SHP77 treated with DMSO at 0.1 percent for 48 hours (cell line): ENCODE results near the gene HEATR5B.

Experiments used
- DNase-seq: peaks from one replicate; lab custom pipeline; 2025; lab: John Stamatoyannopoulos, UW

HEATR5B gene

DNA sequence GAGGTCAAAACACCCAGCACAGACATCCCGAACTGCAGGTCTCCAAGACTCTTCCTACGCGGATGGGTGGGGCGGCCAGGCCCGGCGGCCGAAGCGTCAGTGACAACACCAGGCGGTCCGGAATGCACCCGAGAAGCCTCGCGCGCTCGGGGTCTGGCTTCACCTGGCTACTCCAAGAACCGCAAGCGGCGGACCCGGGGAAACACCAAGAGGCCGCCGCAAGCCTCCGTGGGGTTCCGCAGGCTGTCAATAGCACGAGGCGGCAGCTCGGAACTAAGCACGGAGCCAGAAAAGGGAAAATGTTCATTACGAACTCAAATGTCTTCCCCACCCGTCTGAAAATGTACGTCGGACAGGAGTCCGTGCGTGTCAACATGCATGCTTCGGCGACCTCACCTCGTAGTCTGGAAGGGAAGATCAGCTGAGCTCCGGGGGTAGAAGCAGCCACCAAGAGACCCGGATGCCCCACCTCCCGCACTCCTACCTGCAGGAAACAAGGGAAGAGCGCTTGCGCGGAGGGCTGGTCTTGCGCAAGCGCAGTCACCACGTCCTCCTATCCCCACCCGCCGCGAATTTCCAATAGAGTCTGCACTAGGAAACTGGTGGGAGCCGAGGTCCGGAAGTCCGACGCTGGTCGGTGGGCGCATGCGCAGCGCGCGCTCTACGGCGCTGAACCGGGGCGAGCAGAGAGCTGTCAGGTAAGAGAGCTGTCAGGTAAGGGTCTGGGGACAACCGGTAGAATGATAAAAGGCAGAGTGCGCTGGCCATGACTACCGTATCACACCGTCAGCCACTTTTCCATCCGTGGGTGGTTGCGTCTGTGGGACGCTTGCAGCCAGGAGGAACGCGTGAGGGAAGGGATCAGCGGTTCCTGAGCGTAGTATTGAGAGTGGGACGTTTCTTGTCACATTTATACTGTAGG lies at the start of gene HEATR5B, which contains the start of gene GPATCH11:
HEATR5B (minus strand) TSS at position 500 of the 922 bp plus-strand sequence. CDS start 958 bp downstream, outside the sequence.
GPATCH11 (plus strand) TSS at position 646 of the 922 bp plus-strand sequence. CDS start 3,864 bp downstream, outside the sequence.
- DNase-seq, result peak; percentile 96

DNA sequence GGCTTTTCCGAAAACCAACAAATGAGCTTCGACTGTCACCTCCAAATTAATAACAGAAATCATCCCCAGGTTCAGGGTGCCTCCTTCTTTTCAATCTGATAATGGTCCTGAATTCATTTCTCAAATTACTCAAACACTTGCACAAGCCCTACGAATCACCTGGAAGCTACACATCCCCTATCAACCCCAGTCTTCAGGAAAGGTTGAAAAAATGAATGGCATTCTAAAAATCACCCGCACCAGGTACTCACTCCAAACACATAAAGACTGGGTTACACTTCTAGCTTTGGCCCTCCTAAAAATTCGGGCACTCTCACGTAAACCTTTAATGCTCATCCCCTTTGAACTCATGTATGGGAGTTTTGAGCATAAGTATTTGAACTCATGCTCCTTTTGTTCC lies 48.7 kb upstream of the HEATR5B start:
- no peak for DNase-seq

DNA sequence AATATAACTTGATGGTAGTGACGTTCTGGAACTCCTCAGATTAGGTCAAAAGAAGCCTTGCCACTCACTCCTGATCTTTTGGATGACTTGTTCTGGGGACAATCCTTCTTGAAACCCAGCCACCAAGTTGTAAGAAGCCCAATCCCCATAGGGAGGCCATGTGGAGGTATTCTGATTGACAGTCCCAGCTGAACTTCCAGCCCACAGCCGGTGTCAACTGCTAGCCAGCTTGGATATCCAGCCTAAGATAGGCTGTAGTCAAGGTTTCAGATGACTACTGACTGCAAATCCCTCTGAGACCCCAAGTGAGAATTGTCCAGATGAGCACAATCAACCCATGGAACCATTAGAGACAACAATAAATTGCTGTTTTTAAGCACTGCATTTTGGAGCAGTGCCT lies 41.2 kb upstream of the HEATR5B start:
- DNase-seq, result no peak

DNA sequence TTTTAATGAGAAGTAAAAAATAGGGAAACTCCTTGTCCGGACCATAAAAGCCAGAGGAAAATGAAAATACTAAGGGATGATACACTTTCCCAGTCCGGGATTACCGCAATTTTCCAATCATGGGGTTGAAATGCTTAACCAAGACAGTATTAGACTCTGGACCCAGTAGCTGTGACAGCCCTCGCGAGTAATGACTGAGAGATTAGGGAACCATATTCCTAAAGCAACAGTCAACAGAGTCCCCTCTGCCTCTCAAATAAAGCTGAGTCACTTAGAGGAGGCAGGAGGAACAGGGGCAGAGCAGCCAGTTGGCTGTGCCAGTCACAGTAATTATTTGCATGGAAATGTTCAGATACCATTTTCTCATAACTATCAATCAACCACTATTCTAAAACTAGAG lies 35.0 kb upstream of the HEATR5B start:
- DNase-seq, result no peak

DNA sequence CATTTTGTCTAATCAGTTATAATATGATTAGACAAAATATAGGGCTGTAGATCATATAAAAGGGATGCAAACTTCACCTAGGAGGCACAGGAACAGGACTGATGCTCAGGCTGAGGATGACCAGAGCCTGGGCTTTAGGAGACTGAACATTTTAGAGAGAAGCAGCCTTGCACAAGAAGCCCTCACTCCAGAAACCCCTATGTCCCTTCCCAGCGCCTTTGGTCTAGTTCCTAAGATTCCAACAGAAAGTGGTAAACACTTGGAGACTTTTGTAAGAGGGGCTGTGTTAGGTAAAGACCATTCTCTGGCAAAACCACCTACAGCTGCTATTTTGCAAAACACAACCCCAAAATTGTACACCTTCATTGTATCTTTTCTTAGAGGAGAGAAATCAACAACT lies 33.4 kb upstream of the HEATR5B start:
- no peak for DNase-seq

DNA sequence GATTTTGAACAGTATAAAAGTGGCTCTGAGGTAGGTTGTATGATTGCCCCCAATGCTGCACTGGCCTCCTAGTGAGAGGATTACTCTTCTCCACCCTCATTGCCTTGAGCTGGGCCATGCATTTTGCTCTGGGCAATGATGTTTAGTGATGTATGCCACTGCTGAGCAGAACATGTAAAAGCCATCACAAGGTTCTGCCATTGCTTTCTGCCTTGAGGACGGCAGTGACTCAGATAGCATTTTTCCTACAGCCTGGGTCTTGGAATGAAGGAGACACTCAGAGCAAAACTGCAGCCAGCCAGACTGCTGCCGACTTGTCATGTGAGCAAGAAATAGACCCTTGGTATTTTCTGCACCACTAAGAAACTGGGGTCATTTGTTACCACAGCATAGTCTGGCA lies 27.8 kb upstream of the HEATR5B start:
- DNase-seq, result no peak

DNA sequence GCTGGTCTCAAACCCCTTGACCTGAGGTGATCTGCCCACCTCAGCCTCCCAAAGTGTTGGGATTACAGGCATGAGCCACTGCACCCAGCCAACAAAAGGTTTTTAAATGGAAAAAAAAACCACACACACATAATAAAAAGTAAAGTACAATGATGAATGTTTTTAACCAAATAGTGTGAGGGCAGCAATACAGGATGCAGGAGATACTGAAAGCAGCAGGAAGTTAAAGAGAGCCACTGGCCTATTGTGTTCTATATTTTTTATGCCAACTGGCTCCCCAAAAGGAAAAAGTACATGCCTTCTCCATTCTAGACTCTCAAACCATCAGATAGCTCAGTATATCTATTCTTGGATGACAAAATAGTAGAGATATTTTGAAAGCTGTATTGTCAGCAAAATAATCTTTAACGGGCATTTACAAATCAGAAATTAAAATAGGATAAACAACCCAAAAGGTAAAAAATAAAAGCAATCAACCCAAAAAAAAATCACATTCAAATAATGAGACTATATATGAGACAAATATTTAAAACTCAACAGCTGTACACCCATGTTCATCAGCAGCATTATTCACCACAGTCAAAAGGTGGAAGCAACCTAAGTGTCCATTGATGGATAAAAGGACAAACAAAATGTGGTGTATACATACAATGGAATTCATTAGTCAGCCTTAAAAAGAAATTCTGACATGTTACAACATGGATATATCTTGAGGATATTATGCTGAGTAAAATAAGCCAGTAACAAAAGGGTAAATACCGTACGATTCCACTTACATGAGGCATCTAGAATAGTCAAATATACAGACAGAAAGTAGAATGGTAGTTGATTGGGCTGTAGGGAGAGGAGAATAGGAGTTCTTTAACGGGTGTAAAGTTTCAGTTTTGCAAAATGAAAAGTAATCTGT lies 26.4 kb upstream of the HEATR5B start:
- DNase-seq, result no peak

DNA sequence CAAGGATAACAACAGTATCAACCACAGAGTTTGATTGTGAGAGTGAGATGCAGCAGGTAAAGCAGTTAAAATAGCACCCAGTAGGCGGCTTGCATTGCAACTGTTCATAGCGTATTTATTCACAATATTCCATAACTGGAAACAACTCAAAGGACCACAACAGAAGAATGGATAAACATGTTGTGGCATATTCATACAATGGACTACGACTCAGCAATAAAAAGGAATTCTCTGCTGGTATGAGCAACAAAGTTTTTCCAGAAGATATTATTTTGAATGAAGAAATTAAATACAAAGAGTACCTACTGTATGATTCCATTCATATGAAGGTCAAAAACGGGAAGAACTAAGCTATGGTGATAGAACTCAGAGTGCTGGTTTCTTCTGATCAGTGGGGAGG lies 25.4 kb upstream of the HEATR5B start:
- no peak for DNase-seq

DNA sequence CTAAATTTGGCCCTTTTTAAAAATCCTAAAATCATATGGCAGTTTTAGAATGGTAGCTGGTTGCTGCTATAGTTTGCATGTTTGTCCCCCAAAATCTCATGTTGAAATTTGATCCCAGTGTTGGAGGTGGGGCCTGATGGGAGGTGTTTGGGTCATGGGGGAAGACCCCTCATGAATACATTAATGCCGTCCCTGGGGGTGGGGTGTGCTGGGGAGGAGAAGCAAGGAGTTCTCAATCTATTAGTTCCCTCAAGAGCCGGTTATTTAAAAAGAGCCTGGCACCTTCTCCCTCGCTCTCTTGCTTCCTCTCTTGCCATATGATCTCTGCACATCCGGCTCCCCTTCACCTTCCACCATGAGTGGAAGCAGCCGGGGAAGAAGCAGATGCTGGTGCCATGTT lies 21.0 kb upstream of the HEATR5B start:
- DNase-seq, result no peak

DNA sequence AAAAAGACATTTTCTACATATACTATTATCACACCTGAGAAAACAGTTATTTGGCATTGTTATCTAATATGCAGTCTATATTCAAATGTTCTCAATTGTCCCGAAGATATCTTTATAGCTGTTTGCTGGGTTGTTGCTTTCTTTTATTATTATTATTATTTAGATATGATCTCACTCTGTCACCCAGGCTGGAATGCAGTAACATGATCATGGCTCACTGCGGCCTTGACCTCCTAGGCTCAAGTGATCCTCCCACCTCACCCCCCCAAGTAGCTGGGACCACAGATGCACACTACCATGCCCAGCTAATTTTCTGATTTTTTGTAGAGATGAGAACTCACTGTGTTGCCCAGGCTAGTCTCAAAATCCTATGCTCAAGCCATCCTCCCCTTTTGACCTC lies 20.0 kb upstream of the HEATR5B start:
- DNase-seq, result no peak

DNA sequence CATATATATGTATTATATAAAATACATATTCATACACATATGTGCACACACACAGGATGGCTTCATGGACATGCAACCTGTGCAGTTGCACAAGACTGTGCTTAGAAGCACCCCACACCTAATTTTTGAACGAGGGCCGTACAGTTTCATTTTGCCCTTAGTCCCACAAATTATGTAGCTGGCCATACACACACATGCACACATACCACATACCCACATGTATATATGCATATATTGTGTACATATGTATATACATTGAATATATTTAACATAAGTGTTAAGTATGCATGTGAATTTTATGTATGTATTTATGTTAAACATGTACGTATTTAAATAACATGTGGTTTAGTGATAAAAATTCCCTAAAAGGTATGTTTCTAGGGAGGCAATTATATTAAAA lies 18.4 kb upstream of the HEATR5B start:
- no peak for DNase-seq

DNA sequence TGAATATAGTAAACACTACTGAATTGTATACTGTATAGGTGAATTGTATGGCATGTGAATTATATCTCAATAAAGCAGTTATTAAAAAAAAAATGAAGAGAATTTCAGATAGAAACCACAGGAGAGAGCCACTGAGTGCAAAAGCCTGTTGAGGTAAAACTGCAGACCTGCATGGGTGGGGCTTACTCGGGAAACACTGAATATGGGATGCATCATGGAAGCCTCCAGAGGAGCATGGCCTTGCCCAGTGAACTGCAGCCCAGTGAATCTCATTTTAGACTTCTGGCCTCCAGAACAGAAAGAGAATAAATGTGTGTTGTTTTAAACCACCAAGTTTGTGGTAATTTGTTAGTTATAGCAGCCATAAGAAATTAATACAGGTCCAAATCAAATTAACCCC lies 15.9 kb upstream of the HEATR5B start:
- DNase-seq, result no peak

DNA sequence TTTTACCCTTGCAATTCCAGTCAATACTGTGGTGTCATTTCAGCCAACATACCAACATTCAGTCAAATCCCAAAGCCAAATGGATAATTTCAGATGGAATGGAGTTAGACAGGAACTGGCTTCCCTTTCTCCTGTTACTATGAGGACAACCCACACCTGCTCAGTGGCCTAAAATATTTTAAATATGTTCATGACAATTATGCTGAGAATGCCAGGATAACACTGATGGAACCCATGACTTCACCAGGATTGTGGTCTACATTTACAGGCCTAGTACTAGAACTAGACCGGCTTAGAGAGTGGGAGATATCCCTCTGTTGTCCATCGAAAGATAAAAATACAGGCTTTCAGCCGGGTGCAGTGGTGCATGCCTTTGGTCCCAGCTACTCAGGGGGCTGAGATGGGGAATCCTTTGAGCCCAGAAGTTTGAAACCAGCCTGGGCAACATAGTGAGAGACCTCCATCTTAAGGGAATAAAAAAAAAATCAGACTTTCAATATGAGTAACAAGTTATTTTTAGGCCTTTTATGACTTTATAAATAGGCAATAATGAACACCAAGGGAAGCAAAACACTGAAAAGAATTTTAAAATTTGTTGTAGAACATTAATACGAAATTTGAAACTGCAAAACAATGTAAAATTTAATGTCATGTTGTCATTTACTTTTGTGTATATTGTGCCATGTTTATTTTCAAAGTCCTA lies 14.4 kb upstream of the HEATR5B start:
- no peak for DNase-seq

DNA sequence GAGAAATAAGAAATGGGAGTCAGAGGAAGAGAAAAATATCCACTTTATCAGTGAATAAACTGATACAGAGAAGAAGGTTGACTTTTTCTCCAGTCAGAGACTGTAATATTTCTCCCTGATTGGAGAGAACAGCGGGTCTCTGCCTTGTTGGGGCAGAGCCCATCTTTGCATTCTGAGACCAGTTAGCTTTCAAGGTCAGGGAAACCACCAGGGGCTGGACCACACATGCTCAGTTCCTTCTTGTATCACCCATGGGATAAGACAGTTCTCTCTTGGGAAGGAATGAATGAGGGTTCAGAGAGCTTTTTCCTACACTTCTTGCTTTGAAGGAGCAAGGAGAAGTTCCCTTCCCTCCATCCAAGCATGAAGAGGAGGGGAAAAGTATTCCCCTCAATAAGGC lies 12.4 kb upstream of the HEATR5B start:
- DNase-seq, result no peak

DNA sequence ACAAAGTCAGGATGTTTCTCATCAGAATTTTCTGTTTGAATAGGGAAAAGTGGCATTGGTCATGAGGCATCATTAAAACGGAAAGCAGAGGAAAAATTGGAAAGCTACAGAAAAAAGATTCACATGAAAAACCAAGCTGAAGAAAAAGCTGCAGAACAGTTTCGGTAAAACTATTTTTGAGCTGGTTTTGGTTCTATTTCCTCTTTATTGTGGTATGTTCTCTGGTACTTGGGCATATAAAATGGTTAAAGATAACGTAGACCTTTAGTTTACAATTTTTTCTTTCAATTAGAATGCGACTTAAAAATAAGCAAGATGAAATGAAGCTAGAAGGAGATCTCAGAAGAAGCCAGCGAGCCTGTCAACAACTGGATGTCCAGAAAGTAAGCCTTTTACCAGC lies 7.7 kb upstream of the HEATR5B start:
- DNase-seq, result no peak

DNA sequence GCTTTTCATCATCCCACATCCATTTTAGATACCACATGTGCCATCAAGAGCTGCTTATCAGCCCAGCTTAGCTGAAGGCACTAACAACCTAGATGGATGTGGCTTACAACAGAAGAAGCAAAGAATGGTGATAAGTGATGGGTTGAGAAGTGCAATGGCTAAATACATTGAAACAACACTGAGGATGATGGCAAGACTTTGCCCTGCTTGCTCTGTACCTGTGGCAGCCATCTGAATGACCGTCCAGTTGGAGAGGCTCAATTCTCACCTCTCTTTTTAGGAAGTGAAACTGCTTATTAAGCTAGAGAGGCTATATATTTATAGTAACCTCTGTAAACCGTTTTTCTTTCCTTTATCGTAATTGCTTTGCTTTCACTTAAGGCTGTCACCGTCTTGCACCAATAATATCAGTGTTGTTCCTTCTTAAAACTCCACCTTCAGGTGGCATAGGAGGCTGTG lies 5.9 kb upstream of the HEATR5B start:
- no peak for DNase-seq

DNA sequence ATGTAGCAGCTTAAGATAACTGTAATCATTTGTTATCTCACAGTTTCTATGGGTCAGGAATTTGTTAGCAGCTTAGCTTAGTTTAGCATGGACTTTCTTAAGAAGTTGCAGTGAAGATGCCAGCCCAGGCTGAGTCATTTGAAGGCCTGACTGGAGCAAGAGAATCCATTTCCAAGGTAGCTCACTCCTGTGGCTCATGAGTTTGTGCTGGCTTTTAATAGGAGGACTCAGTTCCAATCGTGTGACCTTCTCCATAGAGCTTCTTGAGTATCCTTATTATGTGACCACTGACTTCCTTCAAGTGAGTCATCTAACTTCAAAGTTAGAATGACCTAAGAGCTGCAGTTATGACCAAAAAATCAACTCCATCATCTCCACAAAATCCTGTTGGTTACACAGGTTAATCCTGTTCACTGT lies 1.6 kb upstream of the HEATR5B start:
- DNase-seq, result no peak

DNA sequence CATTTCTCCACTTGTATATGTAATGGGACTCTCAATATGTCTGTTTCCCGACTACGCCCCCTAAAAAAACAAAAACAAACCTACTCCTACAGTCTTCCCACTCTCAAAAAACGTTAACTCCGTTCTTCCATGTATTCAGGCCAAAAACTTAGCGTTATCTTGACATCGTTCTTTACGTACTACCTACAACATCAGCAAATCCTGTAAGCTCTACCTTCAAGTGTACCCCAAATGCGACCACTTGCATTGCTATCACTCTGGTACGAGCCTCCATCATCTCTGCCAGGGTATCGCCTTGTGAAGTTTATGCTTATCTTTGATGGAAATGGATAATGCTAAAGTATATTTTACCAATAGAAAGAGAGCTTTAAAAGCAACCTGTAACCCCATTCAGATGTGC lies 625 bp upstream of the HEATR5B start:
- no peak for DNase-seq

DNA sequence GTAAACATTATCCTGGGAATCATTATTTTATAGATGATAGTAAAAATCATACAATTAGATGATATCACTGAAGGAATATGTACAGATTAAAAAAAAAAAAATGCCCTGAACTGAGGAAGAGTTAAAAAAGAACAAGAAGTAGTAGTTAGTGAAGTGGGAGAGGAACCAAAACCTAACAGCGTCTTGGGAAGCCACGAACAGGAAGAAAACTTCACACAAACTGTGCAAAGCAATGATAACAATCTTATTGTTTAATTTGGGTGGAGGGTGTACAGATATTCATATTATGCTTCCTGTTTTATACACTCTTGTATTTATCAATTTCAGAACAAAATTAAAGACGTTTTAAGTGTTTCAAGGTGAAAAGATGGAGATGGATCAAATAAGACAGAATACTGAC lies 3.5 kb downstream of the HEATR5B start:
- no peak for DNase-seq

DNA sequence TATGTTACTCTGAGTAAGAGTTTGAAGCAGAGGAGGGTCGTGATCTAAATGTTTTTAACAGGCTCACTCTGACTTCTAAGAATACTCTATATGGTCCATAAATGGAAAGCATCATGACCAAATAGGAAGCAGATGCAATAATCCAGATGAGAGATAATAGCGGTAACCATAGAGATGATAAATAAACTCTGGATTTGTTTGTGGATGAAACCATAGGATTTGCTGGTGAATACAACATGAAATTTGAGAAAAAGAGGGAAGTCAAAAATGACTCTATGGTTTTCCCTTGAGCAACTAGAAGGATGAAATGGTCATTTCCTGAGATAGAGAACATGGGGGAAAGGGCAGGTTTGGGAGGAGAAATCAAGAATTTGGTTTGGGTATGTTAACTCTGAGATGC lies 3.9 kb downstream of the HEATR5B start:
- DNase-seq, result no peak

DNA sequence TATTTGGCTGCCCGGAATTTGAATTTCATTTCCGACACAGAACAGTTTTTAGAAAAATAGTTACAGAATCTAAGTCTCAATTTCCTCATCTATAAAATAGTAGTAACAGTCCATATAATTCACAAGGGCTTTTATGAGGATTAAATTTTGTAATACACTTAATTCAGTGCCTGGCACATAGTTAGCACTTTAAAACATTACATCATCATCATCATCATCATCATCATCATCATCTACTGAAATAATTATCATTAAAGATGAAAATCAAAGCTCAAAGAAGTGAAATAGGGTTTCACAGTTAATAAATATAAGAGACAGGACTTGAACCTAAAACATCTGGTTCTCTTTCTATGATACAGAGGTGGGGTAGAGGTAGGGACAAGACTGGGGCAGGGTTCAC lies 13.2 kb downstream of the HEATR5B start:
- DNase-seq, result no peak

DNA sequence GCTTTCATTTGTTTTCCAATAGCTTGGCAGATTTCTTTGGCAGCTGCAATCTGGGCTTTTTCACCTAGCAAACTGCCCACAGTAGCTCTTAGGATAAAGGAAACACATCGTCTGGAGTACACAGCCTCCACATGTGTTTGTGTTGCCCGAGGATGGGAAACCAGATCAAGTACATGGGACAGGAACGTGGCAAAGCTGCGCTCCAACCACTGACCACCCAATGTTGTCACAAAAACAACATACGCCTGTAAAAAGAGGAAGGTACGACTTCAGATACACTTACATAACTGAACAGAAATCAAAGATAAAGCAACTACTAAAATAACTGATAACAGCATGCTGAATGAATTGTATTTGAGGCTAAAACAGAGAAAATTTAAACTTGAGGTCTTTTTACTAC lies 15.5 kb downstream of the HEATR5B start:
- no peak for DNase-seq
